Gastroesophageal sphincter (tissue), 3 donors: Measurements from ENCODE around the gene SCAANT1.

Source experiments
- POLR2AphosphoS5 ChIP-seq: sonication (generic); formaldehyde crosslinking; IDR thresholded peaks from one replicate; pipeline ENCODE4 v1.6.1; 2017; ENCODE audit warnings: antibody characterized with exemption
- TF ChIP-seq, protein P1 (sequence below), 4 experiments: fragments of 200-600 bp in 2 of 4; fragments of 450-650 bp in 2 of 4; sonication (generic) in 1 of 4; IDR thresholded peaks; one replicate each; pipeline ENCODE4 v1.5.1; 2017 to 2019; ENCODE audit warnings: antibody characterized with exemption in 4 of 4, mild to moderate bottlenecking in 2 of 4, moderate library complexity in 2 of 4

DNA sequence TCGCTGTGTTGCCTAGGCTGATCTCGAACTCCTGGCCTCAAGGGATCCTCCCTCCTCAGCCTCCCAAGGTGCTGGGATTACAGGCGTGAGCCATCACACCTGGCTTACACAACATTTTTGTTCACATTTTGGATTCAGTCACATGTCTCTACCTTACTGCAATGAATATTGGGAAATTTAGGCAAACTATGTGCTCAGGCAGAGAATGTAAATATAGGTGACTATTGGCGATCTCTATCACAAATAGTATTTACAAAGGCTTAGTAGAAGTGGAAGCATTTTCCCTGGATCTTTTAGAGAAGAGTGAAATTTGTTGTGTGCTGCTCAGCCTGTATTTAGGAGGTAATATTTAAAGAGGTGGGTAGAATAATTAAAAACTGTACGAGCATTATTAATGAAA lies 20.7 kb downstream of the SCAANT1 start:
- TF ChIP-seq POLR2AphosphoS5 = no peak
- TF ChIP-seq, protein P1, sequence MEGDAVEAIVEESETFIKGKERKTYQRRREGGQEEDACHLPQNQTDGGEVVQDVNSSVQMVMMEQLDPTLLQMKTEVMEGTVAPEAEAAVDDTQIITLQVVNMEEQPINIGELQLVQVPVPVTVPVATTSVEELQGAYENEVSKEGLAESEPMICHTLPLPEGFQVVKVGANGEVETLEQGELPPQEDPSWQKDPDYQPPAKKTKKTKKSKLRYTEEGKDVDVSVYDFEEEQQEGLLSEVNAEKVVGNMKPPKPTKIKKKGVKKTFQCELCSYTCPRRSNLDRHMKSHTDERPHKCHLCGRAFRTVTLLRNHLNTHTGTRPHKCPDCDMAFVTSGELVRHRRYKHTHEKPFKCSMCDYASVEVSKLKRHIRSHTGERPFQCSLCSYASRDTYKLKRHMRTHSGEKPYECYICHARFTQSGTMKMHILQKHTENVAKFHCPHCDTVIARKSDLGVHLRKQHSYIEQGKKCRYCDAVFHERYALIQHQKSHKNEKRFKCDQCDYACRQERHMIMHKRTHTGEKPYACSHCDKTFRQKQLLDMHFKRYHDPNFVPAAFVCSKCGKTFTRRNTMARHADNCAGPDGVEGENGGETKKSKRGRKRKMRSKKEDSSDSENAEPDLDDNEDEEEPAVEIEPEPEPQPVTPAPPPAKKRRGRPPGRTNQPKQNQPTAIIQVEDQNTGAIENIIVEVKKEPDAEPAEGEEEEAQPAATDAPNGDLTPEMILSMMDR (IDR thresholded peaks at IDR 0.05) = no peak
